GM12801 (cell line): Measurements from ENCODE around the gene SPEM3.

Experiments used
- TF ChIP-seq, protein P1 (sequence below): IDR thresholded peaks from one replicate; pipeline ENCODE4 v1.5.1; 2011; ENCODE audit warnings: control low read depth; ENCODE audit not compliant: insufficient read length; ENCODE audit errors: extremely low read depth

SPEM3 gene

DNA sequence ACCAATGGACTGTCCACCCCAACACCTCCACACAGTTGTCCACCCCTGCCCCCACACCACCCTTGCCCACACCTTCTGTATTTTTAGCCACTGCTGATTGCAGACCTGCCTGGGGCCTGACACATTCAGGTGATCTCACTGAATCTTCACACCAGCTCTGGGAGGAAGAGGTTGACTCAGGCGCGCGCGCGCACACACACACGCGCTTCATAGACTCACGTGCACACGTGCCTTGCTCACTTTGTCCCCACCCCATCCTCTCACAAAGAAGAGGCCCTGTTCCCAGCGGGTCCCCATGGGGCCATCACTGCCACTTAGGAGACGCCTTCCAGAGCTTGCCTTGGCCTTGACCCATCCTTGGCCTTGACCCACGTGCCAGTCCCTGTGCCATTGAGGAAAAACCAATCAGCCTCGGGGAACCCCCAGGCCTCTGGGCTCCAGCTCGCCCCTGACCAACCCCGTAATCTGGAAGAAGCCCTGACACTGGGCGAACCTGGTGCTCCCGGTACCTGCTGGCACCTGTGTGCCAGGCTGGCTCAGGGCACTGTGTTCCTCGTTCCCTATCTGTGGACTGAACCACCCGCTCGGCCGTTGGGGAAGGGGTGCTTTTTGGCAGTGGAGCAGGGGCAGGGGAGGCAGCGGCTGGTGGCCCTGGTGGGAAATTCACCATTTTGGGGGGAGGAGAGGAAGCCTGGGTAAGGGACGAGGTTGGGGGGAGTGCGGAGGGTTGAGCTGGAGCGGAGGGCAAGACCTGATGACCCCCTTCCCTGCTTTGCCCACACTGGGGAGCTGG is 17.8 kb upstream of the SPEM3 start:
- TF ChIP-seq, protein P1, sequence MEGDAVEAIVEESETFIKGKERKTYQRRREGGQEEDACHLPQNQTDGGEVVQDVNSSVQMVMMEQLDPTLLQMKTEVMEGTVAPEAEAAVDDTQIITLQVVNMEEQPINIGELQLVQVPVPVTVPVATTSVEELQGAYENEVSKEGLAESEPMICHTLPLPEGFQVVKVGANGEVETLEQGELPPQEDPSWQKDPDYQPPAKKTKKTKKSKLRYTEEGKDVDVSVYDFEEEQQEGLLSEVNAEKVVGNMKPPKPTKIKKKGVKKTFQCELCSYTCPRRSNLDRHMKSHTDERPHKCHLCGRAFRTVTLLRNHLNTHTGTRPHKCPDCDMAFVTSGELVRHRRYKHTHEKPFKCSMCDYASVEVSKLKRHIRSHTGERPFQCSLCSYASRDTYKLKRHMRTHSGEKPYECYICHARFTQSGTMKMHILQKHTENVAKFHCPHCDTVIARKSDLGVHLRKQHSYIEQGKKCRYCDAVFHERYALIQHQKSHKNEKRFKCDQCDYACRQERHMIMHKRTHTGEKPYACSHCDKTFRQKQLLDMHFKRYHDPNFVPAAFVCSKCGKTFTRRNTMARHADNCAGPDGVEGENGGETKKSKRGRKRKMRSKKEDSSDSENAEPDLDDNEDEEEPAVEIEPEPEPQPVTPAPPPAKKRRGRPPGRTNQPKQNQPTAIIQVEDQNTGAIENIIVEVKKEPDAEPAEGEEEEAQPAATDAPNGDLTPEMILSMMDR = no peak

DNA sequence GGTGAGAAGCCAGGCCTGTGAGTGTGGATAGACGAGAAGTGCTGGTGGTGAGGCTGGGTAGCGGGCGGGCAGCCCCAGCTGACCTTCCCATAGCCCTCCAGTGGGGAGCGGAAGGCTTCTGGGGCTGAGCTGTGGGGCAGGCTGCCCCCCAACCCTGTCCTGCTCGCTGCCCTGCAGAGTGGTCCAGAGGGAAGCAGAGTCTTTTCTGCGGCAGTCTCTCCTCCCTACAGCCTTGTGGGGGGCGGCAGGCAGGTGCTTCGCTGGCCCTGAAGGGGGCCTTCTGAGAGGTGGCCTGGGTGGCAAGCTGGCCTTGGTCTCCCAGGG is 17.3 kb upstream of the SPEM3 start:
- TF ChIP-seq, protein P1 = no peak

DNA sequence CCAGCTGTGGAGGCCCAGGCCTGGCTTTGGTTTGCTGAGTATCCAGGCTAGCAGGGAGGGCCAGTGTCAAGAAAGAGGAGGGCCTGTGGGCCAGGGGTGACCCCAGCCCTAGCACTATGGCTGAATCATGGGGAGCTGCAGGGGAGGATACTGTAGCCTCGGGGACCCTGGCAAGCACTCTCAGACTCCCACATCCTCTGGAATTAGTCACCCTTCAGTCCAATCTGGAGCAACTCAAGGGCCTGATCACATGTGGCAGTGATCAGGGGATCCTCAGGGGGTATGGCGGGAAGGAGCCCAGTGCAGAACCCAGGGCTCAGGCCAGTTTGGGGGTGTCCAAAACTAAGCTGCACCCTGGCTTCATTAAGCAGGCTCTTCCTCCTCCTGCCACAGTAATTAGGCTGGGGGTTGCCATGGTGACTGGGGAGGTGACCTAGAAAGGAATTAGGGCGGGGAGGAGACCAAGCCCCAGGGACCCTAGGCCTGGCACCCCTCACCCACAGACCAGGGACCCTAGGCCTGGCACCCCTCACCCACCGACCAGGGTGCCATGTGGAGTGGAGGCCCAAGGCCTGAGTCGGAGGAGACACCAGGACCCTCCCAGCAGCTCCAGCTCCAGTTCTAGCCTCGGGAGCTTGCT is 15.2 kb upstream of the SPEM3 start:
- TF ChIP-seq, protein P1 = no peak

DNA sequence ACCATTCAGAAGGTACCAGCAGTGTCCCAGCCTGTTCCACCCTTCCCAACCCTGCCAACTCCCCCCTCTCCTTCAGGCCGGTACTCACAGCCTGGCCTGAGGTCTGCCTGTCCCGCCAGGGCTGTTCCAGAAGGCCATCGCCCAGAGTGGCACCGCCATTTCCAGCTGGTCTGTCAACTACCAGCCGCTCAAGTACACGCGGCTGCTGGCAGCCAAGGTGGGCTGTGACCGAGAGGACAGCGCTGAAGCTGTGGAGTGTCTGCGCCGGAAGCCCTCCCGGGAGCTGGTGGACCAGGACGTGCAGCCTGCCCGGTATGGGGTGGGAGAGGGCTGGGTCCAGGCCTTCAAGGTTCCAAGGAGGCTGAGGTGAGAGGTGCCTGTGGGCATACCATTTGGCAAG is 13.8 kb upstream of the SPEM3 start:
- TF ChIP-seq, protein P1 = no peak

DNA sequence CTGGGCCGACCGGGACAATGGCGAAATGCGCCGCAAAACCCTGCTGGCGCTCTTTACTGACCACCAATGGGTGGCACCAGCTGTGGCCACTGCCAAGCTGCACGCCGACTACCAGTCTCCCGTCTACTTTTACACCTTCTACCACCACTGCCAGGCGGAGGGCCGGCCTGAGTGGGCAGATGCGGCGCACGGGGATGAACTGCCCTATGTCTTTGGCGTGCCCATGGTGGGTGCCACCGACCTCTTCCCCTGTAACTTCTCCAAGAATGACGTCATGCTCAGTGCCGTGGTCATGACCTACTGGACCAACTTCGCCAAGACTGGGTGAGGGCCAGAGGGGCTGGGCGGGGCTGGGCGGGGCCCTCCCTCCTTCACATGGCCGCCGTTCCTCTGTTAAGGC is 12.9 kb upstream of the SPEM3 start:
- TF ChIP-seq, protein P1 = no peak

DNA sequence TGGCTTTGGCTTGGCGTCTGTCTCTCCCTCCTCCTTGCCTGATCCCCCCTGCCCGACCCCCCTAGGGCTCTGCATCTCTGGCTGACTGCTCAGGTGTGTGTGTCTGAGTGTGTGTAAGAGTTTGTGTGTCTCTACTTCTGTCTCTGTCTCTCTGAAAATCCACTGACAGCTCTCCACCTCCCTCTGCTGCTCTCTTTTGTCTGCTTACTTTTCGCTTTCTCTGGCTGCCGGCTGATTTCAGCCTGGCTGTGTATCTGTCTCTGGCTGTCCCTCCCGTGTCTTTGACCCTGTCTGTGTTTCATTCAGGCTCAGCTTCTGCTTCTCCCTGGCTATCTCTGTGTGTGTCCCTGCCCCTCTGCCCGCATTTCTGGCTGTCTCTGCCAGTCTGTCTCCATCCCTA is 12.3 kb upstream of the SPEM3 start:
- TF ChIP-seq, protein P1 = no peak

GRCh38 chr17:7417056-7417655 is 11.5 kb upstream of the SPEM3 start:
- TF ChIP-seq, protein P1 = no peak
